Stimulated activated CD8-positive, alpha-beta memory T cell treated with anti-CD3 and anti-CD28 coated beads, Interleukin-2, amount 100 ng/mL, for 1 hour (primary cell): ENCODE measurements around the gene CFAP57.

Experiments
- DNase-seq, 2 donors: peaks; one replicate each; pipeline ENCODE4 v3.0.0-alpha.2; 2020; ENCODE audit warnings: low read depth in 2 of 2

Gene CFAP57

DNA sequence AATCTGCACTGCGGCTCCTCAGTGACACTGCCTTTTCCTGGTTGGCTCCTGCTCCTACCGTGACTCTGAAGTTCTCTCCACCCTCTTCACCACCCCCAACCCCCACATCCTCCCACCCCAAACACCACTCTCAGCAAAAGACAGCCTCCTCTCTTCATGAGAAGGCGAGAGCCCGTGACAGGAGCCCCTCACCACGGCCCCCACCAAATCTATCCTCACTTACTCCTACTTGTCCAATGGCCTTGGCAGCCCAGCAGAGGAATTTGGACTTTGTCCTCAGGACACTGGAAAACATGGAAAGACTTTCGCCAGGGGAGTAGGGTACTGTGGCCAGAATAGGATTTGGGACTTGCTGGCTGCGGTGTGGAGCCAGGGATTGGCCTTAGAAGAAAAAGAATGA, 104.5 kb downstream of the CFAP57 start:
- no peak for DNase-seq

GRCh38 chr1:43277116-43277876, 105.2 kb downstream of the CFAP57 start:
- no peak for DNase-seq

GRCh38 chr1:43279161-43279560, 107.0 kb downstream of the CFAP57 start:
- DNase-seq = no peak

GRCh38 chr1:43279666-43280065, 107.5 kb downstream of the CFAP57 start:
- no peak for DNase-seq

- no peak for DNase-seq
Observed at GRCh38 chr1:43280692-43281091, 108.6 kb downstream of the CFAP57 start.

- no peak for DNase-seq
Observed at GRCh38 chr1:43282220-43283195, 110.4 kb downstream of the CFAP57 start.

- DNase-seq = no peak
Observed at GRCh38 chr1:43284065-43284464, 111.9 kb downstream of the CFAP57 start.

DNA sequence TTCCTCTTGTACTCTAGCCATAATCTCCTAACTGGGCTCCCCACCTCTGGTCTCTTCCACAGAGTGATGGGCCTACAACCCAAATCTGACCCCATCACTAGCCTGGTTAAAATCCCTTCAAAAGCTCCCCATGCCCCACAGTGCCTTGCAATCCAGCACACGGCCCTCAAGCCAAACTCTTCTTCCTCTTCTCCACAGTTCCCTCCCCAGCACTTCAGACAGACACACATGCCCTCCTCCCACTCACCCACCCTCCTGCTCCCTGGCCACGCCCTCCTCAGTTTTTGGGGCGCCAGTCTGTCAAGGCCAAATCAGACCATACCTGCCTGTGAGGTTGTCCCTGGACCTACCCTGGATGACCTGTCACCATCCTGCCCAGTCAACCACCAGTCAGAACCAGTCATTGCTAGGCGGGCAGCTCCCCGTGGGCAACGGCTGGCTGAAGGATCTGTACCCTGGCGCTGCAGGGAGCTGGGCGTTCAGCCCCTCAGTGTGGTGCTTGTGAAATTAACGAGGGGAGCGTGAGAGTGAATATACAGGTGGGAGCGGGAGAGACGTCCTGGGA, 112.5 kb downstream of the CFAP57 start:
- no peak for DNase-seq

GRCh38 chr1:43285269-43285990, 113.3 kb downstream of the CFAP57 start, which contains the start of gene C1orf210:
Gene C1orf210, minus strand, starts transcription at chr1:43285581. Its CDS starts 2,311 bp downstream, at chr1:43283270.
- DNase-seq = no peak

DNA sequence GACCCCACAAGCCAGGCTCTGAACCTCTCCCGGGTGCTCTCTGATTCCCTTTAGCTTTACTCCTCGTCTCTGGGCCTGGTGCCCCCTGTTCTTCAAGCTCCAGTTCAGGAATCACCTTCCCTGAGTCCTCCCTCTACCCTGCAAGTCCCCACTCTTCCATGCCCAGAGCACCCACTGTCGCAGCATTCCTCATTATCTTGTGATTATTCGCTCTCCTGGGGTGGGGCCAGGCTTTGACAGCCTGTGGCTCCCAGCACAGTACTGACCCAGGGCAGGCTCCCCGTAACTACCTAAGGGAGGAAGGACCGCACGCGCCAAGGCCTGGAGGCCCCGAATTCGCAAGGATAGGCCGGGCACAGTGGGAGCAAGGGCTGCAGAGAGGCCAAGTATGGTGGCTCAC, 114.0 kb downstream of the CFAP57 start:
- no peak for DNase-seq

GRCh38 chr1:43286533-43286932, 114.4 kb downstream of the CFAP57 start:
- DNase-seq = no peak

DNA sequence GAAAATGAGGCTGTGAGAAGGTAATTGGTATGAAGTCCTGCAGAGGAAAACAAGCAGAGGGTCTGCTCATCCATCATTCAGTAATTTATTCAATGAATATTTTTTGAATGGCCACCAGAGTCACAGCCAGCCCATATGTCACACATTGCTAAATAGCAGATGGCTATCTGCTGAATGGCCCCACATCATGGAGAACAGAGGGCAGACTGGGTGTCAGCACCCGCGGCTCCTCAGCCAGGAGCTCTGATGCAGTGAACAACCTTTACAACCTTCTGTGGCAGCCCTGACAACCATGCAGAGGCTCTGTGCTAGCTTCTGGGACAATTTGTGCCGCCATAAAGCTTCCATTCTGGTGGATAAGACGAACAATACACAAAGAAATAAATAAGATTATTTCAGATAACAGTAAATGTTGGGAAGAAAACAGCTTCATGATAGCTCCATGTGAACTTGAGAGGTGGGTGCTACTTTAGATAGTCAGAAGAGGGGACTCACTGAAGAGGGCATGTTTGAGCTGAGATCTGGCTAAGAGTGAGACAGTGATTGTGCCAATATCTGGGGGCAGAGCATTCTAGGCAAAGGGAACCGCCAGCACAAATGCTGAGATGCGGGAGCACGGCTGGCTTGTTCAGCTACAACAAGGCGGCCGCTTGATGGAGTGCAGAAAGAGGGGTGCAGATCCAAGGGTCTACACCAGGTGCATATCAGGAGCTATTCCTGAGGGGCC, 116.1 kb downstream of the CFAP57 start:
- DNase-seq = no peak

GRCh38 chr1:43288785-43289706, 116.9 kb downstream of the CFAP57 start:
- no peak for DNase-seq

DNA sequence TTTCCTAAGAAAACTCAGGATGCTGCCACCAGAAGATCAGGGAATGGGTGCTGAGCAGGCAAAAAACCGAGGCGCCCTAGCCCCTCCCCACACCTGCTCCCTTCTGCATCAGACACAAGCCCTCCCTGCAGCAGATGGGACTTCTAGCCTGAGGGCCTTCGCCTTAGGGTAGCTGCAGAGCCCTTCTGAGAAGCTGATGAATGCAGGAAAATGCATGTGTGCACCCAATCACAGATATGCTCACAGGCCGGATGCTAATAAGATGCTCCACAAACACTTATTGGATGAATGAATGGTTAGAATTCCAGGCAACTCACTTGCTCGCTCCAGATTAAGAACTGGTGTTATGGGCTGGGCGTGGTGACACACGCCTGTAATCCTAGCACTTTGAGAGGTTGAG, 120.1 kb downstream of the CFAP57 start:
- no peak for DNase-seq

DNA sequence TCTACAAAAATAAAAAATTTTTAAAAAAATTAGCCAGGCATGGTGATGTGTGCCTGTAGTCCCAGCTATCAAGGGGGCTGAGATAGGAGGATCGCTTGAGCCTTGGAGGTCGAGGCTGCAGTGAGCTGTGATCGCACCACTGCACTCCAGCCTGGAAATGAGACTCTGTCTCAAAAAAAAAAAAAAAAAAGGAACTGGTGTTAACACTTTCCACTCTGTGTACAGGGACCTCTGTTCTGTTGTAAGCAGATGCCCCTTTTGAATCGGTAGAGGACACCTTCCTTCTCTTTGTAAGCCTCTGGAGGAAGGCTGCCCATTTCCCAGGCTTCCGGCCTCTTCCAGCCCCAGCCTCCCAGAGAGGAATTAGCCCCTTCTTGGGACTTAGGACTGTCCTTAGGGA, 120.5 kb downstream of the CFAP57 start:
- DNase-seq = no peak

GRCh38 chr1:43293176-43293575, 121.0 kb downstream of the CFAP57 start:
- DNase-seq = no peak

DNA sequence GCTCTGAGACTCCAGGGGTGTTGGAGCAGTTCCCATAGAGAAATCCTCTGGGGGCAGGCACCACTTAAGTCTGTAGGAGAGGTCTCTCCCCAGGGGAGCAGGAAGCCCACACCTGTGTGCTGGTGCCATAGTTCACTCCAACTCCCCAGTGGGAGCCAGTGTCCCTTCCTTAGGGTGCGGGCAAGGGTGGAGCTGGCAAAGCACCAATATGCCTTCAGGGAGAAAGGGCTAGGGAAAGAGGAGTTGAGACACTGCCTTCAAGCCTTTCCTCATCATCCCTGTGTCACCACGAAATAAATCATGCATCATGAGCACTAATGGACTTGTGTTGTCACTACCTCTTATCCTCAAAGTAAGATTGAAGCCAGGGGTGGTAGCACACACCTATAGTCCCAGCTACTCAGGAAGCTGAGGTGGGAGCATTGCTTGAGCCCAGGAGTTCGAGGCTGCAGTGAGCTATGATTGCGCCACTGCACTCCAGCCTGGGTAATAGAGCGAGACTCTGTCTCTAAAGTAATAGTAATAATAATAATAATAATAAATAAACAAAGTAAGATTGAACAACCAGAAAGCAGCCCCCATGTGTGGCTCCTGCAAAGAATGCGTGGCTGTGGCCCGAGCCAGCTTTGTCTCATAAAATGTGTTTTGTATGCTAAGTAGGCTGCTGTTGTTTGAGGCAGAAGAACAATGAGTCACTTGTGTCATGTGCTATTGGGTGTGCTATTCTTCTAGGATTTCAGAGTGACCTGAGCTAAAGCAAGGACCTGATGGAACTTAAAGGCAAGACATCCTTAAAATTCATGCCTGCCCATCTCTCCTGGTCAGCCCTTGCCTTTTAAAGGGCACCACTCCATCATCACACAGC, 122.0 kb downstream of the CFAP57 start:
- no peak for DNase-seq

DNA sequence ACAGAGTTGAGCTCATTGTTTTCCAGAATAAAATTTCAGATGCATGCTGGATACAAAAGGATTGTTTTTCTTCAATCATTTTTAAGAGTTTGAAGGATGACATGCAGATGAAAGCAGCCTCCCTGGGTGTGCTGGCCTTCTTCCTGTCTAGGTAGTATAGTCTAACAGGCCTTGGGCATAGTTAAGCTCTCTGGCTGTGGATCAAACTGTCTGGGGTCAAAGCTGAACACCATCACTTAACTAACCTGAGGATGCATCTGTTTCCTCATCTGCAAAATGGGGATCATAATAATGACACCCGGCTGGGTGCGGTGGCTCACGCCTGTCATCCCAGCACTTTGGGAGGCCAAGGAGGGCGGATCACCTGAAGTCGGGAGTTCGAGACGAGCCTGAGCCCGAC, 122.6 kb downstream of the CFAP57 start:
- DNase-seq = no peak

DNA sequence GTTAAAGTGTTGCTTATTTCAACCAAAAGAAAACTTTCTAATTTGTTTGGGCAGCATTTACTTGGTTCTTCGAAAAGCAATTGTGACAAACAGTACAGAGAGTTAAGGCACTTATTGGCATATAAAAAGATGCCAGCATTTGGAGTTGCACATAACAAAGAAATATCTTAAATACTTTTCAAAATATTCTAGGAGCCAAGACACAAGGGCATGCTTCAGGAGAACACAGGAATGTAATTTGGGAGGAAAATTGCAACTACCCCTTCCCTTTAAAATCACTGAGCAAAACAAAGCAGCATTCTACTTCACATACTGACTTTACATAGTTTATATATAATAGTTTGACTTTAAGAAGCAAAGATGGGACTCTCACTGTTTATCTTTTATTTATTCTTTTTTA, 124.1 kb downstream of the CFAP57 start:
- no peak for DNase-seq
